ACC112 (cell line): ENCODE measurements around the gene CSHL1.

Experiments
- H2AFZ ChIP-seq: fragments of 200-600 bp; sonication (generic); one replicate; pipeline ENCODE4 v1.6.0; 2017; ENCODE audit warnings: antibody characterized with exemption, low read length; ENCODE audit not compliant: unreplicated experiment
- H3K27ac ChIP-seq: fragments of 200-600 bp; sonication (generic); 2 replicates; pipeline ENCODE4 v1.5.1; 2014; ENCODE audit warnings: low read depth, mild to moderate bottlenecking, antibody characterized with exemption, low read length, moderate library complexity
- H3K27me3 ChIP-seq: fragments of 200-600 bp; sonication (generic); 2 replicates; pipeline ENCODE4 v1.6.1; 2014; ENCODE audit warnings: mild to moderate bottlenecking, antibody characterized with exemption, low read length, moderate library complexity, mixed read lengths; ENCODE audit not compliant: insufficient read depth
- H3K36me3 ChIP-seq: fragments of 200-600 bp; sonication (generic); 2 replicates; pipeline ENCODE4 v1.6.1; 2016; ENCODE audit warnings: mild to moderate bottlenecking, antibody characterized with exemption, low read length, moderate library complexity, mixed read lengths; ENCODE audit not compliant: insufficient read depth
- H3K4me1 ChIP-seq: fragments of 200-600 bp; sonication (generic); one replicate; pipeline ENCODE4 v1.6.1; 2016; ENCODE audit warnings: low read length, mixed read lengths; ENCODE audit not compliant: insufficient read depth, unreplicated experiment, control insufficient read depth
- H3K4me3 ChIP-seq: fragments of 200-600 bp; sonication (generic); 2 replicates; pipeline ENCODE4 v1.5.1; 2014; ENCODE audit warnings: mild to moderate bottlenecking, low read depth, low read length
- H3K79me2 ChIP-seq: fragments of 200-600 bp; sonication (generic); one replicate; pipeline ENCODE4 v1.6.0; 2016; ENCODE audit warnings: low read length; ENCODE audit not compliant: control insufficient read depth, unreplicated experiment, insufficient read depth

Gene CSHL1

DNA sequence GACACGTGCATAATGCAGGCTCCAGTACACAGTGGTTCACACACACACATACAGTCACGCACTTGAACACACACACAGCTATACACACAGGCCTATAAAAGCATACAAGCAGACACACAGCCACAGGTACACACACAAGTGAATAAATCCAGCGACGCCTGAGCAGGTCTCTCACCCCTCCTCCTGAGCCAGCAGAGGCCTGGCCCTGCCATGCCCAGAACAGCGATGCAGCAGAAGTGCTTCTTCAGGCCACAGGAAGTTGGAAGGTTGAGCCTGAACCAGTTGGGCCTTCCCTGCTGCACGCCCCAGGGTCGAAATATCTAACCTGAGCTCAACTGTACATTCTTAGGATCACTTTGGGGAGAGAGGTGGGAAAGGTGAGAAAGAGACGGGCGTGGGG is 28.3 kb upstream of the CSHL1 start:
- H3K27me3 ChIP-seq: no peaks in the 10 kb centered on the region
- no peaks in the 10 kb centered on the region for H3K4me1 ChIP-seq
- no peak overlapping the region for H2AFZ ChIP-seq
- H3K36me3 ChIP-seq: no peaks in the 10 kb centered on the region
- no peaks in the 10 kb centered on the region for H3K79me2 ChIP-seq
- no peak overlapping the region for H3K4me3 ChIP-seq
- no peak overlapping the region for H3K27ac ChIP-seq

DNA sequence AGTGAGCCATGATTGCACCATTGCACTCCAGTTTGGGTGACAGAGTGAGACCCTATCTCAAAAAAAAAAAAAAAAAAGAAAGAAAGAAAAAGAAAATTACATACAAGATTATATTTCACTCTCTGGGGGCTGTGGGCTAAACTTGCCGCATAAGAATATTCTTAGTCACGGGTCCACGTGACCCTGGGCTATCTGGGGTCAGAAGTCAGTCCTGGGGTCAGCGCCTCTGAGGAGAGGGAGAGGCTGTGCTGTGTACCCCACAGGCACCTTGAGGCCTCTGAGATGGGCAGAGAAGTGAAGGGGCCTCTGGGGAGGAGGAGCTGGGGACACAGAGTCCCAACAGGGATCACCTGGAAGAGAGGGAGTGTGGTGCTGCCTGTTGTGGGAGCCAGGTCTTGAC is 26.9 kb upstream of the CSHL1 start:
- H3K4me1 ChIP-seq: no peaks in the 10 kb centered on the region

DNA sequence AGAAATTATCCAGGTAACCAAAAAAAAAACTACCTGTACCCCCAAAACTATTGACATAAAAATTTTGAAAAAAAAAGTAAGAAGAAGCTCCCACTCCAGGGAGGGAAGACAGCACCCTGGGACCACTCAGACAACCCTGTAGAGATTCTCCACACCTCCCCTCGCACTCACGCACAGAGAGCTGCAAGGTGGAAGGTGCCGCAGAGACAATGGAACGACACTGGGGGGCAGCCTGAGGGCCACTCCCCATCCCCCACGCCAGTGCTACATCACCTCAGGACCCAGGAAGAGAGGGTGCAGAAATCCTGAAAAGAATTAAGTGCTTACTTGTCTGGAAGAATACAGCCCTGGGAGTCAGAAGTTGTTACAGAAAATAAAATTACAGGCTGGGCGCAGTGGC is 26.3 kb upstream of the CSHL1 start:
- Histone ChIP-seq H3K4me3 (no peak overlapping the region), H2AFZ (no peak overlapping the region), H3K27ac (no peak overlapping the region), H3K79me2 (no peaks in the 10 kb centered on the region), H3K27me3 (no peaks in the 10 kb centered on the region), H3K4me1 (no peaks in the 10 kb centered on the region), H3K36me3 (no peaks in the 10 kb centered on the region)

More for the DNA sequence above, 26.9 kb upstream of the CSHL1 start:
- no peaks in the 10 kb centered on the region for H3K27me3 ChIP-seq
- no peak overlapping the region for H3K27ac ChIP-seq
- H3K36me3 ChIP-seq: no peaks in the 10 kb centered on the region
- no peak overlapping the region for H3K4me3 ChIP-seq
- no peaks in the 10 kb centered on the region for H3K79me2 ChIP-seq
- H2AFZ ChIP-seq: no peak overlapping the region

DNA sequence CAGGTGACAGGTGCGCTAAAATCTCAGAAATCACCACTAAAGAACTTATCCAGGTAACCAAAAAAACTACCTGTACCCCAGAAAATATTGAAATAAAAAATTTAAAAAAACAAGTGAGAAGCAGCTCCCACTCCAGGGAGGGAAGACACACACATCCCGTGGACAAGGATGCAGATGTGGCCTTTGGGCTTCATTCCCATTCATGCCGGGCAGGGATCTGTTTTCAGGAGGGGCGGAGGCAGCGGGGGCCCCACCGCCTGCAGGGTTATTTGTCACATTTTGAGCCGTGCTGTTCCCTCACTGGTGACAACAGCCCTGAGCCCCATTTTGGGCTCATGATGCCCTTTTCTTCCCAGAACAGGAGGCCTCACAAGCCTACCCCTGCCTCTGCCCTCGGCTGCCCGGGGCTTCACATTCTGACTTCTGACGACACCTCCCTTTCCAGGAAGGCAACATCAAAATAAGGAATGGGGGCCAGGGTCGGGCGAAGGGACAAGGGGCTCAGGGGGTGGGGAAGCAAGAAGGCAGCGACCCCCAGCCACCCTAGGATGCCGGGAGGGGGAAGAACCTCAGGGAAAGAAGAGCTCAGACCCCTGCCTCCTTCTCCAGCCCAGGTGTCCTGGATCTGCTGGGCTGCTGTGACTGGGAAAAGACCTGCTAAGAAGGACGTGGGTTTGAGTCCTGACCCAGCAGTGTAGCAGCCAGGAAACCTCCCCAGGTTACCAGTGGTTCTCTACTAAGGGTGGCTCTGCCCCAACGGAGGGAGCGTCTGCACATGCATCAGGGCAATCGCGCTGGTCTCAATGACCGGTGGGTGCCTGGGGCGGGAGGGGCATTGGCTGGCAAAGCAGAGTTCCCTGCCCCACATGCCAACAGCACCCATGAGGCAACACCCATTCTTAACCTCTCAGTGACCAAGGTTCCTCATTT is 23.4 kb upstream of the CSHL1 start:
- H3K36me3 ChIP-seq: no peaks in the 10 kb centered on the region
- no peak overlapping the region for H3K27ac ChIP-seq
- H3K27me3 ChIP-seq: no peaks in the 10 kb centered on the region
- H3K4me3 ChIP-seq: no peak overlapping the region
- no peaks in the 10 kb centered on the region for H3K4me1 ChIP-seq
- H2AFZ ChIP-seq: no peak overlapping the region
- no peaks in the 10 kb centered on the region for H3K79me2 ChIP-seq

DNA sequence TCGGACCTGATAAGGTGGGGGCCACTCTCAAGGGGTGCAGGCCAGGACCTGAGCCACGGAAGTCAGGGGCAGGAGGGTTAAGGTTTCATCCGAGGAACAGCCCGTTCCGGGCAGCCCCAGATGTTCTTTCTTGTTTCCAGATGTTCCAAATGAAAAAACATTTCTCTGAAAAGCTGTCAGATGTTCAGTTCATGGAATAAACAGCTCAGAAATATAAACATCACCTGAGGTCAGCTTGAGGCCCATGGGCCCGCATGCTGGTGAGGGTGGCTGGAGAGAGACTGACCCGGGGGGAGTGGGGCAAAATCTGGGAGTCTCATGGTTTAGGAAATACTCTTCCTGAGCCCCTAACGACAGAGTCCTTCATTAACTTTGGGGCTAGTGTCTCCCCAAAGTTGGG is 22.5 kb upstream of the CSHL1 start:
- H3K27ac ChIP-seq: no peak overlapping the region

DNA sequence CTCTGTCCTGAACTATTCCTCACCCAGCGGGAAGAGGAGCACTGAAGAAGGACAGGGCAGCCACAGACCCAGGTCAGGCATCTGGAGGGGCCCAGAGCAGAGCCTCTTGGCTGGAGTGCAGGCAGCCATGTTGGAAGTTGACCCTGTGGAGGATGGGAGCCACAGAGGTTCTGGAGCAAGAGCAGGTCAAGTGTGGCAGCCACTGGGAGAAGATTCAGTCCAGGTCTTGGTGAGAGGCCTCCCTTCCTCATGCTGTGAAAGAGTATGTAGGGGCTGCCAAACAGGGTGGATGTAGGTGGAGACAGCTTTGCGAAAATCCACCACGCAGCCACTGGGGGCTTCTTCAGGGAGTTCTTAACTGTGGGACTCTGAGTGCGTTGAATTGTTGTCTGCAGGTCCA is 21.7 kb upstream of the CSHL1 start:
- H2AFZ ChIP-seq: no peak overlapping the region
- no peak overlapping the region for H3K27ac ChIP-seq
- H3K4me1 ChIP-seq: no peaks in the 10 kb centered on the region
- no peaks in the 10 kb centered on the region for H3K79me2 ChIP-seq
- no peak overlapping the region for H3K4me3 ChIP-seq
- H3K36me3 ChIP-seq: no peaks in the 10 kb centered on the region
- H3K27me3 ChIP-seq: no peaks in the 10 kb centered on the region

More for the DNA sequence above, 22.5 kb upstream of the CSHL1 start:
- Histone ChIP-seq H3K79me2 (no peaks in the 10 kb centered on the region), H3K4me3 (no peak overlapping the region), H3K27me3 (no peaks in the 10 kb centered on the region), H2AFZ (no peak overlapping the region), H3K4me1 (no peaks in the 10 kb centered on the region), H3K36me3 (no peaks in the 10 kb centered on the region)

DNA sequence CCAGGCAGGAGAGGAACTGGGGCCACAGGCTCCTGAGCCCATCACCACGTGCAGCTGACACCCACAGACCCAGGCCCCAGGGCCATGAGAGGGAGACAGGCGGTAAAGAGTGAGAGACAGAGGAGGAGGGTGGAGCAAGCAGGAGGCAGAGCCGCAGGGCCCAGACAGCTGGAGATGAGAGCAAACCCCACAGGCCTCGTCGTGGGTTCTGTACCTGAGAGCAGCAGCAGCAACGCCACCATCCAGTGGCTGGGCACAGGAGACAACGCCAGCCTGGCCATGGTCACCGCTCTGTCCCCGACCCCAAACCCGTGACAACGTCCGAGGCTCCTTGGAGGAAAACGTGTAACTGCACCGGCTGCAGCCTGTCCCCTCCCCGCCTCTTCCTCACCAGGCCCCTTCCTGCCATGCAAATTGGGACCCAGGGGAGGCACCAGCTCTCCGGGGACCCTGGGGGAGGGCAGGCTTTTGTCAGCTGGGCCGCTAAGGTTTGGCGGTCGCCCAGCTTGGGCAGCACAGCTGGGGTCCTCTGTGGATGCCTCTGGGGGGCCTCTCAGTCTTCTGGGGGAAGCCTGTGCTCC is 21.0 kb upstream of the CSHL1 start, which contains the start of gene CD79B:
Gene CD79B, minus strand, starts transcription at position 351 of the 581 bp plus-strand sequence. Its CDS starts 70 bp downstream, at position 281.
- H3K79me2 ChIP-seq: no peaks in the 10 kb centered on the region
- H3K27ac ChIP-seq: no peak within 1 kb of the TSS
- H2AFZ ChIP-seq: no peak within 1 kb of the TSS
- H3K36me3 ChIP-seq: no peaks in the 10 kb centered on the region
- no peaks in the 10 kb centered on the region for H3K4me1 ChIP-seq
- no peaks in the 10 kb centered on the region for H3K27me3 ChIP-seq
- no peak within 1 kb of the TSS for H3K4me3 ChIP-seq

DNA sequence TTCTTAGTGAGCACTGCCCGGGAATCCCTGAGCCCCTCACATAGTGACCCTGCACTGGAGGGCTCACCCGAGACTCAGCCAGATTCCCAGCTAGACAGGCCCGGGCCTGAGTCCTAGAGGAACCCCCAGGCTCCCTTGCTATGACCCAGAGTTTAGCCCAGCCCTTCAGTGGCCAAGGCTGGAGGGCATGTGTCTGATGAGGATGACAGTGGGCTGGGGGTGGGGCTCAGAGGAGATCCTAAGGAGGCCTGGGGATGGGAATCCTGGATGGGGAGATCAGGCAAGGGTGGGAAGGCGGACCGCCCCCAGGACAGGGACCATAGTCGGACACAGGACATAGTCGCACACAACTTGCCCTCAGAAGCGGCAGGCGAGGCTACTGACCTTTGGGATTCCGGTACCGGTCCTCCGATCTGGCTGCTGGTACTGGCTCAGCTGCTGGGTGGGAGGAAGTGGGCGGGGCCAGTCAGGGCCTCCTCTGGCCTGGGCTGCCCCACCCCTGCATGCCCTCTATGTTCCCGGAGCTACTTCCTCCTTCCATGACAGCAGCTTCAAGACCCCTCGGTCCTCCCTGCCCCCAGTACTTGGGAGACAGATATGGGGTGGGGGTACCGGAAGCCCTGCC is 20.0 kb upstream of the CSHL1 start:
- no peaks in the 10 kb centered on the region for H3K36me3 ChIP-seq
- H3K4me1 ChIP-seq: no peaks in the 10 kb centered on the region
- H3K4me3 ChIP-seq: no peak overlapping the region

DNA sequence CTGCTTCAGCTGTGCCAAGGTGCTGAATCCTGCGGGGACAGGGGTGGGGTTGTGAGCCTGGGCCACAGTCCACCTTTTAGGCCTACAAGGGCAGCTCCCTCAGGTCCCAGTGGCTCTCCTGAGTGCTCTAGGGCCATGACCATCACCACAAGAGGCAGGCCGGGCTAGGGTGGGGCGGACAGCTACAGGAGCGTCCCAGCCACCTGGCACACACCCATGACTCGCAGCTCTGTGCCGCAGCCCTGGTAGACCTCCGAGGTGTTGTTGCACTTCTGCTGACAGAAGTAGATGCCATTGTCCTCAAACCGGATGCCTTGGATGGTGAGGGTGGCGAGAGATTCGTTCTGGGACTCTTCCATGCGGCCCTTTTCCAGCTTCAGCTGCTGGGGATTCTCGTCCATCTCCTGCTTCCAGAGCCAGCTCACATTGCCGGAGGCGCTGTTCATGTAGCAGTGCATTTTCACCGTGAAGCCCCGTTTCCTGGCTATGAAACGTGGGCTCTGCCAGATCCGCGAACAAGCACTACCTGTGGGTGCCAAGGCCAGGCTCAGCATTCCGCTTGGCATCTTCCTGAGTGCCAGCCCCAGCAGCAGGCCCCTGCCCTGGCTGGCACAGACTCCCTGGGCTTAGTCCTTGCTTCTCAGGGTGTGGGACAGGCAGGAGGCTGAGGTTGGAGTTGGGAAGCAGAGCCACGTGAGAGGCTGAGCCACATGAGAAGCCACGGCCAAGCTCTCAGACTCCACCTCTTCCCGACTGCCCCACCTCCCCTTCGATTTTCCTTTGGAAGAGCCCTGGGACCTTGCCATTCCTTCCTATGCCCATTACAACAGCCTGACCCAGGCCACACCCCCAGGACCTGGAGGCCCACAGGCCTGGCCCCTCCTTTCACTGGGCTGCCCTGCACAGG is 19.1 kb upstream of the CSHL1 start:
- H3K27me3 ChIP-seq: no peaks in the 10 kb centered on the region
- no peaks in the 10 kb centered on the region for H3K4me1 ChIP-seq
- no peaks in the 10 kb centered on the region for H3K36me3 ChIP-seq
- no peak overlapping the region for H3K27ac ChIP-seq
- H2AFZ ChIP-seq: no peak overlapping the region
- no peak overlapping the region for H3K4me3 ChIP-seq
- no peaks in the 10 kb centered on the region for H3K79me2 ChIP-seq

More for the DNA sequence above, 20.0 kb upstream of the CSHL1 start:
- Histone ChIP-seq H3K27me3 (no peaks in the 10 kb centered on the region), H2AFZ (no peak overlapping the region), H3K79me2 (no peaks in the 10 kb centered on the region), H3K27ac (no peak overlapping the region)
